Naive thymus-derived CD4-positive, alpha-beta T cell (primary cell): Measurements from ENCODE around the gene CHCHD6. TPM values are rescaled to one million over a fixed set of nuclear protein-coding genes. Genes with fewer than 3 reads are reported as not detected.

Source experiments
- ATAC-seq: fragments of 150-1000 bp; cut with Tn5 transposase; 2 replicates; pipeline ENCODE4 v1.10.0; 2021; ENCODE audit warnings: mild to moderate bottlenecking, moderate library complexity
- CTCF ChIA-PET: fragments of 350-600 bp; sonication (Branson Sonifier 250); formaldehyde crosslinking; loops from one replicate; lab custom pipeline; 2021; ENCODE audit warnings: antibody characterized with exemption; lab: Charles Lee
- POLR2A ChIA-PET: fragments of 350-600 bp; sonication (Branson Sonifier 250); formaldehyde crosslinking; loops from one replicate; lab custom pipeline; 2021; ENCODE audit warnings: antibody characterized with exemption, inconsistent platforms; lab: Charles Lee
- DNase-seq, 9 donors: peaks; one replicate each; pipeline versions ENCODE4 v3.0.0 to v3.0.0-alpha.2; 2020 to 2022; ENCODE audit warnings: mixed read lengths in 1 of 9
- H3K27ac ChIP-seq: one replicate; pipeline ENCODE4 v1.7.0; 2013; ENCODE audit warnings: mild to moderate bottlenecking, low read depth, low read length, moderate library complexity
- H3K27me3 ChIP-seq, 2 donors: one replicate each; pipeline ENCODE4 v1.7.0; 2013; ENCODE audit warnings: low read length in 2 of 2, mild to moderate bottlenecking in 2 of 2, moderate library complexity in 2 of 2; ENCODE audit not compliant: control insufficient read depth in 2 of 2, insufficient read depth in 2 of 2
- H3K36me3 ChIP-seq, 3 experiments: 1 replicate in 2 of 3; 2 replicates in 1 of 3; pipeline ENCODE4 v1.7.0; 2013; ENCODE audit warnings: low read length in 3 of 3, mild to moderate bottlenecking in 3 of 3, moderate library complexity in 1 of 3; ENCODE audit not compliant: insufficient read depth in 3 of 3, control insufficient read depth in 2 of 3
- H3K4me1 ChIP-seq, 2 donors: one replicate each; pipeline ENCODE4 v1.7.0; 2013; ENCODE audit warnings: low read length in 2 of 2, mild to moderate bottlenecking in 2 of 2, moderate library complexity in 1 of 2; ENCODE audit not compliant: control insufficient read depth in 2 of 2, insufficient read depth in 2 of 2
- H3K4me3 ChIP-seq: 2 replicates; pipeline ENCODE4 v1.7.0; 2013; ENCODE audit warnings: mild to moderate bottlenecking, low read length
- H3K9me3 ChIP-seq, 3 experiments: 1 replicate in 2 of 3; 2 replicates in 1 of 3; pipeline ENCODE4 v1.7.0; 2013; ENCODE audit warnings: low read length in 3 of 3; ENCODE audit not compliant: control insufficient read depth in 2 of 3
- H3K27ac Mint-ChIP-seq, 9 donors: one replicate each; pipeline ENCODE4 v1.8.0; 2020 to 2022; ENCODE audit warnings: mixed read lengths in 9 of 9, mild to moderate bottlenecking in 8 of 9, moderate library complexity in 5 of 9, inconsistent platforms in 2 of 9
- H3K27me3 Mint-ChIP-seq, 5 donors: one replicate each; pipeline ENCODE4 v1.8.0; 2021 to 2022; ENCODE audit warnings: mixed read lengths in 5 of 5, mild to moderate bottlenecking in 1 of 5
- H3K36me3 Mint-ChIP-seq, 5 donors: one replicate each; pipeline ENCODE4 v1.8.0; 2020 to 2022; ENCODE audit warnings: mixed read lengths in 5 of 5, mild to moderate bottlenecking in 3 of 5, inconsistent platforms in 1 of 5
- H3K4me1 Mint-ChIP-seq, 7 donors: one replicate each; pipeline ENCODE4 v1.8.0; 2020 to 2022; ENCODE audit warnings: mixed read lengths in 7 of 7, mild to moderate bottlenecking in 3 of 7, inconsistent platforms in 1 of 7
- H3K4me3 Mint-ChIP-seq, 10 donors: one replicate each; pipeline ENCODE4 v1.8.0; 2020 to 2022; ENCODE audit warnings: mild to moderate bottlenecking in 10 of 10, mixed read lengths in 10 of 10, moderate library complexity in 6 of 10, inconsistent platforms in 2 of 10
- H3K9me3 Mint-ChIP-seq, 11 donors: one replicate each; pipeline ENCODE4 v1.8.0; 2020 to 2022; ENCODE audit warnings: mixed read lengths in 11 of 11, mild to moderate bottlenecking in 4 of 11, inconsistent platforms in 1 of 11, moderate library complexity in 1 of 11
- intact Hi-C, 2 donors: fragments of 100-400 bp; cut with micrococcal nuclease; formaldehyde crosslinking; loops; one replicate each; pipeline ENCODE4 v1.15.1; 2023
- polyA plus RNA-seq, 2 donors: library from polyadenylated mRNA; unstranded; fragments of 300-500 nt; fragmentation: Illumina TruSeq; gene quantifications; one replicate each; pipeline ENCODE4 v1.2.3, GENCODE V29; 2021
- total RNA-seq, 6 experiments: library from RNA in 5 of 6; stranded (reverse) in 5 of 6; gene quantifications; 1 replicate in 5 of 6; 2 replicates in 1 of 6; pipeline ENCODE4 v1.2.3 and lab custom pipeline; 2021 to 2026

CHCHD6 gene
- total and polyA plus RNA-seq, 7 experiments from 2014 or later = 5.4 to 15.1 (median 11.0) TPM

DNA sequence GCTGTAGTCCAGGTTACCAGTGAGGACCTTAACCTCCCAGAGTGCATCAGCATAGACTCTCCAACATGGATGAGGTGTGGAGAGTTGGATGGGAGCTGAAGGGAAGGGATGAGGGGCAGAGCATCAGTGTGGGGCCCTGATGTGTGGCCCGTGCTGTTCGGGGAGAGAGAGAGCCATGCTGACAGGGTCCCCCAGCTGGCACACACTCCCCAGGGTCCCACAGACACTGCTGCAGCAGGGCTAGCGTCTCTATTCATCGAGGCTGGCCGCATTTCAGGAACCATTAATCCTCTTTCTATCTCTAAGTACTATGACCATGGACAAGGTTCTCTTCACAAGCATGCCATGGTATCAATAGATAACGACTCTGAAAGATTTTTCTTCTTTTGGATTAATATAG lies 192.9 kb downstream of the CHCHD6 start:
- Mint-ChIP-seq H3K9me3 (no peaks in the 10 kb centered on the region), H3K36me3 (peaks cover 0 to 32% (median 12%) of the 10 kb centered on the region in 5 donors), H3K27ac (no peak overlapping the region), H3K4me1 (peaks cover 0 to 10% (median 0%) of the 10 kb centered on the region in 7 donors), H3K4me3 (no peak overlapping the region), H3K27me3 (peaks cover 0 to 19% (median 0%) of the 10 kb centered on the region in 5 donors)
- intact Hi-C loops = no loop called here
- no peaks in the 10 kb centered on the region for H3K9me3 ChIP-seq
- H3K4me3 ChIP-seq = no peak overlapping the region
- CTCF ChIA-PET = no interaction called here
- no peaks in the 10 kb centered on the region for H3K4me1 ChIP-seq
- ATAC-seq (no peak), DNase-seq (no peak)
- no peaks in the 10 kb centered on the region for H3K27me3 ChIP-seq
- H3K27ac ChIP-seq = no peak overlapping the region
- POLR2A ChIA-PET = no interaction called here
- H3K36me3 ChIP-seq = no peaks in the 10 kb centered on the region

DNA sequence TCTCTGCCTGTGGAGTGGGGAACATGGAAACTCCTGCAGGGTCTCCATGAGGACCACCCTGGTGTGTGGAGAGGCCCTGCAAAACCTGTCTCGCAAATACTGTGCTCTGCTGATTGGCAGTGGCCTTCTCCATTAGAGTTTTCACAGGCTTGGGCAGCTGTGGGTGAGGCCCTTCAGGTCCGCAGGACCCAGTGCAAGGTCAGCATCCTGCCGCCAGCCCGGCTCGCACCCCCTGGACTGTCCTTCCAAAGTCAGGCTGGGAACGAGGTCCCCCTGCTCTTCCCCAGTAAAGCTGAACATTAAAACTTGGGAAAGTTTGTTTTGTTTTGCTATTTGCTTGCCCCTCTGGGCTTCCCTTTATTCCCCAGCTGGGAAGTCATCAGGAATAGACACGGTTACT lies 193.9 kb downstream of the CHCHD6 start:
- Histone ChIP-seq H3K27me3 (no peaks in the 10 kb centered on the region), H3K36me3 (no peaks in the 10 kb centered on the region), H3K27ac (no peak overlapping the region), H3K4me3 (no peak overlapping the region), H3K9me3 (no peaks in the 10 kb centered on the region), H3K4me1 (no peaks in the 10 kb centered on the region)
- ATAC-seq (no peak), DNase-seq (no peak)
- Mint-ChIP-seq H3K27ac (no peak overlapping the region), H3K4me3 (no peak overlapping the region), H3K27me3 (peaks cover 0 to 19% (median 0%) of the 10 kb centered on the region in 5 donors), H3K36me3 (peaks cover 0 to 27% (median 11%) of the 10 kb centered on the region in 5 donors), H3K4me1 (peaks cover 0 to 10% (median 0%) of the 10 kb centered on the region in 7 donors), H3K9me3 (no peaks in the 10 kb centered on the region)
- POLR2A ChIA-PET = no interaction called here
- intact Hi-C loops = no loop called here
- CTCF ChIA-PET = no interaction called here

DNA sequence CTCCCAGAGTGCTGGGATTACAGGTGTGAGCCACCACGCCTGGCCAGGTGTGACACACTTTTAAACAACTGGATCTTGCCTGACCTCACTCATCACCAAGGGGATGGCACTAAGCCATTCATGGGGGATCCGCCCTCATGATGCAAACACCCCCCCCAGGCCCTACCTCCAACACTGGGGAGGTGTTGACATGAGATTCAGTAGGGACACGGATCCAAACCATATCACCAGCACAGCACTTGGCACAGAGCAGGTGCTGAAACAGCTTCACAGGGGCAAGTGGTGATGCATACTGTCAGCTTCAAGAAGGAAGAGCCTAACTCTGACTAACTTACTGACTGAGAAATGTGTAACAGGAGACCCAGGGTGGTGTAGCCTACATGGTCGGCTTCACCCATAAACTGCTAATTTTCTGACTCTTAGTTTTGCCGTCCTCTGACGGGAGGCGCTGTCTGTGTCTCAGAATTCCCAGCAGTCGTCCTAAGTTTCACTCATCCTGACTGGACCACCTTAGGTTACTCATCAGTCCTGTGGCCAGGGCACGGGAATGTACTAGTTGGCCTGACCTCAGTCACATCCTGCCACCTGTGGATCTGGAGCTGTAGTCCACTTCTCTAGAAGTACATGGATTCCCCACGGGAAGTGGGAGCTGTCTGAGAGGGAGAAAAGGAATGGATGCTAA lies 197.0 kb downstream of the CHCHD6 start:
- H3K36me3 ChIP-seq = no peaks in the 10 kb centered on the region
- H3K27me3 ChIP-seq = no peaks in the 10 kb centered on the region
- ChIA-PET CTCF (no interaction called here), POLR2A (no interaction called here)
- Mint-ChIP-seq H3K4me1 (peaks cover 0 to 6% (median 0%) of the 10 kb centered on the region in 7 donors), H3K4me3 (no peak overlapping the region), H3K27me3 (peaks cover 0 to 10% (median 0%) of the 10 kb centered on the region in 5 donors), H3K27ac (no peak overlapping the region), H3K9me3 (no peaks in the 10 kb centered on the region), H3K36me3 (peaks cover 0 to 23% (median 11%) of the 10 kb centered on the region in 5 donors)
- H3K27ac ChIP-seq = no peak overlapping the region
- H3K4me3 ChIP-seq = no peak overlapping the region
- no peak for DNase-seq
- H3K9me3 ChIP-seq = no peaks in the 10 kb centered on the region
- intact Hi-C loops = no loop called here
- H3K4me1 ChIP-seq = no peaks in the 10 kb centered on the region
- no peak for ATAC-seq

DNA sequence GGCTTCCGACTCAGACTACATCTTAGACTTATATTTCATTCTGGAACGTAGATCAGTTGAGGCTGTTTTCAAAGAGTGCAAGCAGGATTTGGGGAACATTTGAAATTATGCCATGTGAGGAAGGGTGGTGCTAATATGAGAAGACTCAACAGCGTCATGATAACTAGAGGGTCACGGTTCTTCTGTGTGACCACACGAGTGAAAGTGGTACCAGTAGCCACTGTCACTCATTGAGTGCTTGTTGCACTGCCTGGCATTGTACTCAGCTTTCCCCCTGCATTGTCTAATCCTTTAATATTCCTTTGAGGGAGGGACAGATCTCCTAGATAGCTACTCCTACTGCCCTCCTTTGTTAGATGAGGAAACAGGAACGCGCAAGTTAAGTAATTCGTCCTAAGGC lies 197.6 kb downstream of the CHCHD6 start:
- Mint-ChIP-seq H3K27ac (no peak overlapping the region), H3K9me3 (no peaks in the 10 kb centered on the region), H3K4me3 (no peak overlapping the region), H3K27me3 (peaks cover 0 to 10% (median 0%) of the 10 kb centered on the region in 5 donors), H3K4me1 (peaks cover 0 to 4% (median 0%) of the 10 kb centered on the region in 7 donors), H3K36me3 (peaks cover 0 to 29% (median 11%) of the 10 kb centered on the region in 5 donors)
- no peak for ATAC-seq
- Histone ChIP-seq H3K9me3 (no peaks in the 10 kb centered on the region), H3K4me1 (no peaks in the 10 kb centered on the region), H3K27me3 (no peaks in the 10 kb centered on the region), H3K36me3 (no peaks in the 10 kb centered on the region), H3K4me3 (no peak overlapping the region), H3K27ac (no peak overlapping the region)
- ChIA-PET POLR2A (no interaction called here), CTCF (no interaction called here)
- intact Hi-C loops = no loop called here
- DNase-seq = no peak

DNA sequence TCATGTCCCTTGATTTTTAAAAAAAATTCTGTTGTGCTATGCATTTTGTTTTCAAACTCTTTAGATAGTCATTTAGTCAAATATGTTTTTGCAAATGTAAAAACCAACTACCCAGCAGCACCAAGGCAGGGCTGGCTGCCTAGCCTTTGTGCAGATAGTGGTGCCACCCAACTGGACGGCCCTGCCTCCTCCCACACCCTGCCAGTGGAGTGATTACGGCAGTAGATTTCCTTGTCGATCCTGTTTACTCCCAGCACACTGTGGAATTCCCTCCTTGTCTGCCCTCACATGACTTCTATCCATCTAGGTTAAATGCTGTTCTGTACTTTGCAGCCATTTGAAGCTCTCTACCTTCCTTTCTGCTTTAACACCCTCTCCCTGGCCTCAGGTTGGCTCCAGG lies 199.5 kb downstream of the CHCHD6 start:
- DNase-seq = no peak
- peaks cover 0 to 34% (median 13%) of the 10 kb centered on the region in 5 donors for H3K36me3 Mint-ChIP-seq
- Histone ChIP-seq H3K27ac (no peak overlapping the region), H3K36me3 (no peaks in the 10 kb centered on the region), H3K4me3 (no peak overlapping the region), H3K4me1 (no peaks in the 10 kb centered on the region), H3K9me3 (no peaks in the 10 kb centered on the region), H3K27me3 (no peaks in the 10 kb centered on the region)
- intact Hi-C loops = no loop called here
- no peaks in the 10 kb centered on the region for H3K9me3 Mint-ChIP-seq
- POLR2A ChIA-PET = no interaction called here
- no peak overlapping the region for H3K4me3 Mint-ChIP-seq
- no peak overlapping the region for H3K27ac Mint-ChIP-seq
- CTCF ChIA-PET = no interaction called here
- ATAC-seq = no peak
- H3K27me3 Mint-ChIP-seq = peaks cover 0 to 7% (median 0%) of the 10 kb centered on the region in 5 donors
- peaks cover 0 to 7% (median under 1%) of the 10 kb centered on the region in 7 donors for H3K4me1 Mint-ChIP-seq

DNA sequence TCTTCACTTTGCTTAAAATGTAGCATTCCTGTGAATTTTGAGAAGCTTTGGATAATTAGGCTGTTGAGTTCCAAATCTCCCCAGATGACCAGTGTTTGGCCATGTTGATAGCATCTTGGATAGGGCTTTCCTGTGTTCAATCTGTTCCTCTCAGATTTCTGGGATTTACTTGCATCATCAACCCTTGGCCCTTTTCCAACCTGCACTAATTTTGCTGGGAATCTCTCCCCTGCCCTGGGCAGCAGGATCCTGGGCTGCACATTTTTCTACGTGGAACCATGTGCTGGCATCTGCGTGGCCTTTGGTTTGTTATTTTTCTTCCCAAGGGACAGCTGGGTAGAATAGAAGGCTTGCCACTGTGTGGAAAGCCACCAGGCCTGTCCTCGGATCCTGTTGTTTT lies 203.5 kb downstream of the CHCHD6 start:
- H3K27me3 Mint-ChIP-seq = peaks cover 0 to 5% (median 0%) of the 10 kb centered on the region in 5 donors
- Histone ChIP-seq H3K4me3 (no peak overlapping the region), H3K4me1 (peaks cover 15 to 18% of the 10 kb centered on the region in 2 donors), H3K36me3 (no peaks in the 10 kb centered on the region), H3K27ac (no peak overlapping the region), H3K27me3 (no peaks in the 10 kb centered on the region), H3K9me3 (no peaks in the 10 kb centered on the region)
- DNase-seq = no peak
- H3K9me3 Mint-ChIP-seq = peaks cover 0 to 5% (median 0%) of the 10 kb centered on the region in 11 donors
- H3K4me1 Mint-ChIP-seq = peaks cover 23 to 39% (median 36%) of the 10 kb centered on the region in 7 donors
- no peak overlapping the region for H3K4me3 Mint-ChIP-seq
- intact Hi-C loops = no loop called here
- H3K36me3 Mint-ChIP-seq = peaks cover 5 to 30% (median 10%) of the 10 kb centered on the region in 5 donors
- POLR2A ChIA-PET = no interaction called here
- ATAC-seq = no peak
- no peak overlapping the region for H3K27ac Mint-ChIP-seq
- CTCF ChIA-PET = no interaction called here
